ENCODE results near the gene DLX5.

Gene DLX5

GRCh38 chr7:97018126-97018601, 6.5 kb downstream of the DLX5 start:
- DNase-seq: no peak

GRCh38 chr7:97017192-97018125, 7.2 kb downstream of the DLX5 start:
- no peak for DNase-seq

- DNase-seq: no peak
Measured at GRCh38 chr7:97016381-97017191, 8.0 kb downstream of the DLX5 start.

GRCh38 chr7:97015756-97016380, 8.8 kb downstream of the DLX5 start:
- DNase-seq: no peak

GRCh38 chr7:97015279-97015678, 9.4 kb downstream of the DLX5 start:
- DNase-seq: no peak

- DNase-seq: no peak
Measured at GRCh38 chr7:97014145-97014750, 10.4 kb downstream of the DLX5 start.

- no peak for DNase-seq
Measured at GRCh38 chr7:97013845-97014134, 10.8 kb downstream of the DLX5 start.

- DNase-seq: no peak
Measured at GRCh38 chr7:97013134-97013844, 11.3 kb downstream of the DLX5 start.

GRCh38 chr7:97012365-97013133, 12.1 kb downstream of the DLX5 start:
- DNase-seq: no peak

GRCh38 chr7:97011536-97012364, 12.9 kb downstream of the DLX5 start:
- DNase-seq: no peak

- DNase-seq: no peak
Measured at GRCh38 chr7:97011104-97011503, 13.5 kb downstream of the DLX5 start.

GRCh38 chr7:97009753-97010732, 14.6 kb downstream of the DLX5 start:
- no peak for DNase-seq

- DNase-seq: no peak
Measured at GRCh38 chr7:97008275-97008917, 16.2 kb downstream of the DLX5 start.

GRCh38 chr7:97007583-97007861, 17.1 kb downstream of the DLX5 start:
- DNase-seq: no peak

GRCh38 chr7:97006816-97007582, 17.6 kb downstream of the DLX5 start:
- DNase-seq: no peak

GRCh38 chr7:97006055-97006815, 18.4 kb downstream of the DLX5 start:
- peak; percentile 21 for DNase-seq
